A549 (cell line): Measurements from ENCODE around the gene TOMM40L.

Experiments
- CTCF ChIP-seq: fragments of >200 bp; sonication (Bioruptor Twin); formaldehyde crosslinking; IDR thresholded peaks from 3 replicates; pipeline ENCODE4 v1.5.1; 2016
- POLR2A ChIP-seq: IDR thresholded peaks from 2 replicates; pipeline ENCODE4 v1.6.1; 2012; ENCODE audit warnings: mild to moderate bottlenecking, low read length
- SMC3 ChIP-seq: fragments of >200 bp; sonication (Bioruptor Twin); formaldehyde crosslinking; IDR thresholded peaks from 3 replicates; pipeline ENCODE4 v1.6.1; 2018; ENCODE audit warnings: inconsistent platforms

- TF ChIP-seq CTCF (no peak), SMC3 (no peak), POLR2A (no peak)
These were observed 18.7 kb upstream of the TOMM40L start for GRCh38 chr1:161207173-161207572.
